22Rv1 (cell line): ENCODE results near the gene TMPRSS11A.

Experiments
- ZFX ChIP-seq: fragments of 450-650 bp; IDR thresholded peaks from 2 replicates; pipeline ENCODE4 v1.6.1; 2017; ENCODE audit warnings: antibody characterized with exemption, borderline replicate concordance
- TF ChIP-seq, protein P1 (sequence below): fragments of 450-650 bp; IDR thresholded peaks from 2 replicates; pipeline ENCODE4 v1.5.1; 2017; ENCODE audit warnings: mild to moderate bottlenecking

GRCh38 chr4:67879486-67879885 lies 83.8 kb downstream of the TMPRSS11A start:
- TF ChIP-seq, protein P1, sequence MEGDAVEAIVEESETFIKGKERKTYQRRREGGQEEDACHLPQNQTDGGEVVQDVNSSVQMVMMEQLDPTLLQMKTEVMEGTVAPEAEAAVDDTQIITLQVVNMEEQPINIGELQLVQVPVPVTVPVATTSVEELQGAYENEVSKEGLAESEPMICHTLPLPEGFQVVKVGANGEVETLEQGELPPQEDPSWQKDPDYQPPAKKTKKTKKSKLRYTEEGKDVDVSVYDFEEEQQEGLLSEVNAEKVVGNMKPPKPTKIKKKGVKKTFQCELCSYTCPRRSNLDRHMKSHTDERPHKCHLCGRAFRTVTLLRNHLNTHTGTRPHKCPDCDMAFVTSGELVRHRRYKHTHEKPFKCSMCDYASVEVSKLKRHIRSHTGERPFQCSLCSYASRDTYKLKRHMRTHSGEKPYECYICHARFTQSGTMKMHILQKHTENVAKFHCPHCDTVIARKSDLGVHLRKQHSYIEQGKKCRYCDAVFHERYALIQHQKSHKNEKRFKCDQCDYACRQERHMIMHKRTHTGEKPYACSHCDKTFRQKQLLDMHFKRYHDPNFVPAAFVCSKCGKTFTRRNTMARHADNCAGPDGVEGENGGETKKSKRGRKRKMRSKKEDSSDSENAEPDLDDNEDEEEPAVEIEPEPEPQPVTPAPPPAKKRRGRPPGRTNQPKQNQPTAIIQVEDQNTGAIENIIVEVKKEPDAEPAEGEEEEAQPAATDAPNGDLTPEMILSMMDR: no peak
- TF ChIP-seq ZFX: no peak
